Stomach (tissue), 4 donors: ENCODE results near the gene ADAMTS6.

ENCODE experiments used
- EP300 ChIP-seq: sonication (generic); formaldehyde crosslinking; IDR thresholded peaks from one replicate; pipeline ENCODE4 v1.6.1; 2017; ENCODE audit warnings: antibody characterized with exemption
- POLR2A ChIP-seq, 4 donors: fragments of 450-650 bp; IDR thresholded peaks; one replicate each; pipeline ENCODE4 v1.6.1; 2016; ENCODE audit warnings: antibody characterized with exemption in 4 of 4, control low read depth in 2 of 4, mild to moderate bottlenecking in 1 of 4, moderate library complexity in 1 of 4
- POLR2AphosphoS5 ChIP-seq, 3 donors: sonication (generic); formaldehyde crosslinking; IDR thresholded peaks; one replicate each; pipeline ENCODE4 v1.6.1; 2016; ENCODE audit warnings: antibody characterized with exemption in 3 of 3
- TF ChIP-seq, protein P1 (sequence below), 7 experiments: fragments of 450-650 bp in 4 of 7; fragments of 200-600 bp in 3 of 7; sonication (generic) in 3 of 7; IDR thresholded peaks; one replicate each; pipeline ENCODE4 v1.5.1; 2016 to 2019; ENCODE audit warnings: antibody characterized with exemption in 7 of 7, control low read depth in 2 of 7, mild to moderate bottlenecking in 1 of 7

GRCh38 chr5:65288657-65289056 is 193.1 kb downstream of the ADAMTS6 start:
- TF ChIP-seq EP300 (no peak), POLR2A (IDR thresholded peaks at IDR 0.05) (no peak), POLR2AphosphoS5 (IDR thresholded peaks at IDR 0.05) (no peak)
- TF ChIP-seq, protein P1, sequence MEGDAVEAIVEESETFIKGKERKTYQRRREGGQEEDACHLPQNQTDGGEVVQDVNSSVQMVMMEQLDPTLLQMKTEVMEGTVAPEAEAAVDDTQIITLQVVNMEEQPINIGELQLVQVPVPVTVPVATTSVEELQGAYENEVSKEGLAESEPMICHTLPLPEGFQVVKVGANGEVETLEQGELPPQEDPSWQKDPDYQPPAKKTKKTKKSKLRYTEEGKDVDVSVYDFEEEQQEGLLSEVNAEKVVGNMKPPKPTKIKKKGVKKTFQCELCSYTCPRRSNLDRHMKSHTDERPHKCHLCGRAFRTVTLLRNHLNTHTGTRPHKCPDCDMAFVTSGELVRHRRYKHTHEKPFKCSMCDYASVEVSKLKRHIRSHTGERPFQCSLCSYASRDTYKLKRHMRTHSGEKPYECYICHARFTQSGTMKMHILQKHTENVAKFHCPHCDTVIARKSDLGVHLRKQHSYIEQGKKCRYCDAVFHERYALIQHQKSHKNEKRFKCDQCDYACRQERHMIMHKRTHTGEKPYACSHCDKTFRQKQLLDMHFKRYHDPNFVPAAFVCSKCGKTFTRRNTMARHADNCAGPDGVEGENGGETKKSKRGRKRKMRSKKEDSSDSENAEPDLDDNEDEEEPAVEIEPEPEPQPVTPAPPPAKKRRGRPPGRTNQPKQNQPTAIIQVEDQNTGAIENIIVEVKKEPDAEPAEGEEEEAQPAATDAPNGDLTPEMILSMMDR (IDR thresholded peaks at IDR 0.05): no peak
